Measurements from ENCODE around the gene PFN2. TPM values are rescaled to one million over a fixed set of nuclear protein-coding genes. Genes with fewer than 3 reads are reported as not detected.
A peak's percentile ranks its signal among the peaks of the same experiment; 100 is the strongest.

Gene PFN2
- total RNA-seq, 4 donors from 2014 or later, result 64.1 to 208 (median 146) TPM

DNA sequence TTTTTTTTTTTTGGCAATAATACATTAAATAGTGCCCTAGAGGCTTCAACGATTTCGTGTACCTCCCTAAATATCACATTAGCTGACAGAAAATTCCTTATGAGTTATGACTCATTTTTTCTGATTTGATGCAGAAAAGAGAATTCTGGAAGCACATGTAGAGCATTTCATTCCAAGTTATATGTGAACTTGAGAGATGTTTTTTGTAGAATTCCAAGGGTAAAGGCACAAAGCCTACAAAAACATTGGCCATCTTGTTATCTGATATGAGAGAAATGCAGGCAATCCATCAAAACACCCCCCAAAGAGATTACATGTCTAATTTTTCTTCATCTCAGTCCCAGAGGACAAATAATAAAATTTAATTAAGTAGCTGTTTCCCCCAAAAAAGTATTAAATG lies 6.7 kb upstream of the PFN2 start:
- no peaks in the 10 kb centered on the region for H3K27me3 ChIP-seq
- peaks cover 27 to 32% of the 10 kb centered on the region in 2 donors for H3K4me1 ChIP-seq
- ATAC-seq, result no peak
- no peaks in the 10 kb centered on the region for H3K9me3 ChIP-seq
- in situ Hi-C loops (cut with MboI; ENCODE audit: low sequenced_read_pairs in 4 of 4), result loop anchor here in 2 of 4 donors (5.0 to 10.0 kb wide), 2 partner anchors 50 to 207 kb away; no protein-coding TSS in a partner anchor
- TF ChIP-seq POLR2A (IDR thresholded peaks at IDR 0.05), result no peak
- TF ChIP-seq, protein P1, sequence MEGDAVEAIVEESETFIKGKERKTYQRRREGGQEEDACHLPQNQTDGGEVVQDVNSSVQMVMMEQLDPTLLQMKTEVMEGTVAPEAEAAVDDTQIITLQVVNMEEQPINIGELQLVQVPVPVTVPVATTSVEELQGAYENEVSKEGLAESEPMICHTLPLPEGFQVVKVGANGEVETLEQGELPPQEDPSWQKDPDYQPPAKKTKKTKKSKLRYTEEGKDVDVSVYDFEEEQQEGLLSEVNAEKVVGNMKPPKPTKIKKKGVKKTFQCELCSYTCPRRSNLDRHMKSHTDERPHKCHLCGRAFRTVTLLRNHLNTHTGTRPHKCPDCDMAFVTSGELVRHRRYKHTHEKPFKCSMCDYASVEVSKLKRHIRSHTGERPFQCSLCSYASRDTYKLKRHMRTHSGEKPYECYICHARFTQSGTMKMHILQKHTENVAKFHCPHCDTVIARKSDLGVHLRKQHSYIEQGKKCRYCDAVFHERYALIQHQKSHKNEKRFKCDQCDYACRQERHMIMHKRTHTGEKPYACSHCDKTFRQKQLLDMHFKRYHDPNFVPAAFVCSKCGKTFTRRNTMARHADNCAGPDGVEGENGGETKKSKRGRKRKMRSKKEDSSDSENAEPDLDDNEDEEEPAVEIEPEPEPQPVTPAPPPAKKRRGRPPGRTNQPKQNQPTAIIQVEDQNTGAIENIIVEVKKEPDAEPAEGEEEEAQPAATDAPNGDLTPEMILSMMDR (IDR thresholded peaks at IDR 0.05 in 4 of 5, conservative IDR thresholded peaks at IDR 0.05 in 1 of 5), result no peak
- no peaks in the 10 kb centered on the region for H3K36me3 ChIP-seq
- peak overlapping the region; percentile 5 to 97 (median 62) for H3K27ac ChIP-seq
- no peak for DNase-seq
- intact Hi-C loops (cut with DNase I; ENCODE audit: low total_unique reads), result loop anchor here (10.0 kb wide), 2 partner anchors 567 to 963 kb away; partner anchors contain the start of genes EIF2A and SERP1
- no peak overlapping the region for H3K4me3 ChIP-seq

DNA sequence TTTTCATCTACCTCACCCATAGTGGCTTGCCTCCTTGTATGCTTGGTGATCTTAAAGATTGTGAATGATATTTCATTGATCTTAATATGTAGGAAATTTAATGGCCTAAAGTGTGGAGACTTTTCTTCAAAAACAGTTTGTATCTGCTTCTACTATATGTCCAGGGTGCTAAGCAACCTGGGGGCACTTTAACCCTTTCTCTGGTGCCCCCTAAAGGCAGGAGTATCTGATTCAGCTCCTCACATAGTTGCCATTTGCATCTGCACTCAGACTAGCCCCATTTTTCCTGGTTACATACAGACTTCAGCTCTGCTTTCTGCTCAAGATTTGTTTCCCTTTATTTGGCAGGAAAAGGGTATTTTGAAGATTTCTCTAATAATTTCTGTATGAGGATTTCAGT lies 5.2 kb upstream of the PFN2 start:
- intact Hi-C loops (cut with DNase I; ENCODE audit: low total_unique reads), result loop anchor here (10.0 kb wide), 2 partner anchors 569 to 961 kb away; partner anchors contain the start of genes EIF2A and SERP1

DNA sequence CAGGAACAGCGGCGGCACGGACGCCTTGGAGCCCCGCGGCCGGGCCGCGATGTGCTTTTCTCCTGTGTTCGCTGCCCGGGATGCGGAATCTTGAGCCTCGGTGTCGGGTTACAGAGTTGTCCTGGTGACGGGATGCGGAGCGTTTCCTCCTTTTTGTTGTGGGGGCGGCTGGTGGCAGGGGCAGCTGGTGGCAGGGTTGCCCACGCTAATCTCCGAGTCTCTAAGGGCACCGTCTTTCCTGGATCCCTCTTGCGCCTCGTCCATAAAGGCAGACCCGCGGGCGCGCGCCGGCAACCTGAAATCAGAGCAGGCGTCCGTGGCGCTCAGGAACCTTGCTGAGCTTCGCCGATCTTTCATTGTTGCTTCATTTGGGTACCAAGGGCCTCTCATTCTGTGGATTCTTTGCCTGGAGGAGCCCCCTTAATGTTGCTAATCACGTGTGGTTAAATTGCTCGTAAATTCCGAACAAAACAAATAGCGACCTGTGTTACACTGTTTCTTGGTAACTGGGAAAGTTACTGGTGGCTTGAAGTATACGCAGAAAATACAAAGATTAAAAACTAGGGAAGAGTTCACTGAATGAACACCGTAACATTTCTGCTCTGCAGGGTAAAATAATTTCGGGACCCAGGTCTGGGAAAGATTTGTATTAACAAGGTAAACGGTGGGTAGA lies 844 bp upstream of the PFN2 start:
- DNase-seq (peak; percentile 61 to 74), ATAC-seq (peak; percentile 16 to 18)
- in situ Hi-C loops (cut with MboI; ENCODE audit: low sequenced_read_pairs in 4 of 4), result loop anchor here in 2 of 4 donors (5.0 to 10.0 kb wide), 2 partner anchors 211 to 213 kb away; no protein-coding TSS in a partner anchor
- no peaks in the 10 kb centered on the region for H3K27me3 ChIP-seq
- peak overlapping the region; percentile 68 to 85 (median 81) for H3K4me3 ChIP-seq
- H3K27ac ChIP-seq, result peak overlapping the region; percentile 89 to 97 (median 97)
- H3K4me1 ChIP-seq, result peaks cover 13 to 16% of the 10 kb centered on the region in 2 donors
- H3K9me3 ChIP-seq, result no peaks in the 10 kb centered on the region
- intact Hi-C loops (cut with DNase I; ENCODE audit: low total_unique reads), result loop anchor here (1.0 to 10.0 kb wide), 6 partner anchors 65 to 957 kb away; partner anchors contain the start of genes EIF2A, RNF13, SERP1 and TSC22D2
- peak in 1 of 2 donors; percentile 75 for TF ChIP-seq POLR2A (IDR thresholded peaks at IDR 0.05)
- TF ChIP-seq, protein P1 (IDR thresholded peaks at IDR 0.05 in 4 of 5, conservative IDR thresholded peaks at IDR 0.05 in 1 of 5), result no peak
- H3K36me3 ChIP-seq, result peaks cover 0 to 4% of the 10 kb centered on the region in 2 donors

More for the DNA sequence above, 5.2 kb upstream of the PFN2 start:
- in situ Hi-C loops (cut with MboI; ENCODE audit: low sequenced_read_pairs in 4 of 4), result loop anchor here in 2 of 4 donors (5.0 to 10.0 kb wide), 2 partner anchors 51 to 209 kb away; no protein-coding TSS in a partner anchor
- DNase-seq, result no peak
- no peaks in the 10 kb centered on the region for H3K27me3 ChIP-seq
- ATAC-seq, result no peak
- H3K36me3 ChIP-seq, result no peaks in the 10 kb centered on the region
- H3K4me3 ChIP-seq, result no peak overlapping the region
- no peaks in the 10 kb centered on the region for H3K9me3 ChIP-seq
- H3K27ac ChIP-seq, result peak overlapping the region; percentile 5 to 97 (median 62)
- no peak for TF ChIP-seq POLR2A (IDR thresholded peaks at IDR 0.05)
- TF ChIP-seq, protein P1 (IDR thresholded peaks at IDR 0.05 in 4 of 5, conservative IDR thresholded peaks at IDR 0.05 in 1 of 5), result no peak
- peaks cover 27 to 32% of the 10 kb centered on the region in 2 donors for H3K4me1 ChIP-seq

DNA sequence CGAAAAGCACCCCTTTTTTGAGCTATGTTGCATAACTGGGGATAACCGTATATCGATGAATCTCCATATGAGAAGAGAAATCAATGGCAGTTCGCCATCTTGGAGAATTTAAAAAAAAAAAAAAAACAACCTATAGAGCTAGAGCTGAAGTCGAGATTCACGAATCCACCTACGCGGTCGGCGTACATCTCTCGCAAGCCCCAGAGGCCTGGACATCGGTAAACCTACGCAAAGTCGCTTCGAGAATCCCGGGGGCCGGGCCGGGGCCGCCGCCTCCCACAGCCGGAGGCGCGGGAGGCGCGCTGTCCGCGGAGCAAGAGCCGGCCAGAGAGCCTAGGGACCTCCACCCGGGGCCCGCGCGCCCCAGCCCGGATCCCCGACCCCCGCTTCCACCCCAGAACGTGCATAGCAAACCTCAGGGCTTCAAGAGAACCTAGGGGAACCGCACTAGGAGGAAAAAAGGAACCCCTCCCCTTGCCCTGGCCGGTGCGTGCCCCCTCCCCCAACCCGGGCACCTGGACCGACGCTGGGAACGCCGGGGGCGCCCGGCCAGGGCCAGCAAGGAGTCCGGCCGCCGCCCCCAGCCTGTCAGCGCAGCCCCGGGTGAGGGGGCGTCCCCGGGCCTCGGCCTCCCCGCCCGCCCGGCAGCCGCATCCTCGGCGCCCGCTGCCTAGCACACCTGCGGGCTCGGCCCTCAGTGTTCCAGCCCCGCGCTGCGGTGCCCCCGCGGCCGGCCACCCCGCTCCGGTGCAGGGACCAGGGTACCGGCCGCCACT lies 567 bp downstream of the PFN2 start:
- peak overlapping the region; percentile 68 to 85 (median 81) for H3K4me3 ChIP-seq
- no peaks in the 10 kb centered on the region for H3K9me3 ChIP-seq
- TF ChIP-seq, protein P1 (IDR thresholded peaks at IDR 0.05 in 4 of 5, conservative IDR thresholded peaks at IDR 0.05 in 1 of 5), result no peak
- TF ChIP-seq POLR2A (IDR thresholded peaks at IDR 0.05), result peak; percentile 46 to 68
- no peaks in the 10 kb centered on the region for H3K27me3 ChIP-seq
- intact Hi-C loops (cut with DNase I; ENCODE audit: low total_unique reads), result loop anchor here (1.0 to 10.0 kb wide), 5 partner anchors 124 to 955 kb away; partner anchors contain the start of genes EIF2A, RNF13, SERP1 and TSC22D2
- ATAC-seq, result peak; percentile 48 to 59
- H3K36me3 ChIP-seq, result peaks cover 0 to 18% of the 10 kb centered on the region in 2 donors
- H3K4me1 ChIP-seq, result peaks cover 19 to 22% of the 10 kb centered on the region in 2 donors
- peak overlapping the region; percentile 89 to 97 (median 97) for H3K27ac ChIP-seq
- peak; percentile 75 to 90 for DNase-seq
- in situ Hi-C loops (cut with MboI; ENCODE audit: low sequenced_read_pairs in 4 of 4), result loop anchor here (5.0 to 10.0 kb wide), 4 partner anchors 212 to 245 kb away; no protein-coding TSS in a partner anchor

Data from gastrocnemius medialis (tissue), 4 donors.